ENCODE data around the gene CORO1C.
"Not testable (repeated sequence)": the region's sequence is repeated elsewhere in the genome, so short reads cannot be mapped to it uniquely, and the experiment has no call there.

The CORO1C gene

GRCh38 chr12:108738170-108738569 lies 6.9 kb upstream of the CORO1C start:
- no peaks in the 10 kb centered on the region for H3K4me1 ChIP-seq (ENCODE audit: insufficient read depth, low read length)
- ATAC-seq (ENCODE audit: insufficient read depth, low read depth) (no peak), DNase-seq (no peak)
- H3K9ac ChIP-seq (ENCODE audit: low read depth, low read length), result no peak overlapping the region
- H2AFZ ChIP-seq (ENCODE audit: low read depth, low read length), result no peak overlapping the region
- H3K79me2 ChIP-seq (ENCODE audit: insufficient read depth, low read length), result no peaks in the 10 kb centered on the region
- H3K36me3 ChIP-seq (ENCODE audit: insufficient read depth, low read length), result no peaks in the 10 kb centered on the region
- H3K27ac ChIP-seq (ENCODE audit: low read length), result no peak overlapping the region
- H3K9me3 ChIP-seq (ENCODE audit: insufficient read depth, low read length, severe bottlenecking), result no peaks in the 10 kb centered on the region
- H3K4me2 ChIP-seq (ENCODE audit: insufficient read depth, low read length), result no peak overlapping the region
- no peaks in the 10 kb centered on the region for H4K20me1 ChIP-seq (ENCODE audit: insufficient read depth, low read length)
- no peaks in the 10 kb centered on the region for H3K27me3 ChIP-seq (ENCODE audit: insufficient read depth, low read length, poor library complexity)
- TF ChIP-seq CTCF (IDR thresholded peaks at IDR 0.05; ENCODE audit: borderline replicate concordance, extremely low read depth, low read length, poor library complexity, severe bottlenecking) (no peak), EZH2 (IDR thresholded peaks at IDR 0.05; ENCODE audit: borderline replicate concordance, low read depth, low read length, severe bottlenecking) (no peak)
- no peak overlapping the region for H3K4me3 ChIP-seq (ENCODE audit: low read depth in 1 of 2, low read length in 2 of 2)

GRCh38 chr12:108735855-108736254 lies 4.5 kb upstream of the CORO1C start:
- no peak overlapping the region for H3K9ac ChIP-seq (ENCODE audit: low read depth, low read length)
- no peaks in the 10 kb centered on the region for H3K9me3 ChIP-seq (ENCODE audit: insufficient read depth, low read length, severe bottlenecking)
- no peaks in the 10 kb centered on the region for H3K27me3 ChIP-seq (ENCODE audit: insufficient read depth, low read length, poor library complexity)
- H4K20me1 ChIP-seq (ENCODE audit: insufficient read depth, low read length), result no peaks in the 10 kb centered on the region
- no peaks in the 10 kb centered on the region; the same call in 1 of the 2 replicates for H3K36me3 ChIP-seq (ENCODE audit: insufficient read depth, low read length)
- no peak overlapping the region for H2AFZ ChIP-seq (ENCODE audit: low read depth, low read length)
- no peak for DNase-seq
- TF ChIP-seq EZH2 (IDR thresholded peaks at IDR 0.05; ENCODE audit: borderline replicate concordance, low read depth, low read length, severe bottlenecking), result no peak
- no peak for TF ChIP-seq CTCF (IDR thresholded peaks at IDR 0.05; ENCODE audit: borderline replicate concordance, extremely low read depth, low read length, poor library complexity, severe bottlenecking)
- H3K4me2 ChIP-seq (ENCODE audit: insufficient read depth, low read length), result no peak overlapping the region
- peaks cover 2% of the 10 kb centered on the region for H3K79me2 ChIP-seq (ENCODE audit: insufficient read depth, low read length)
- ATAC-seq (ENCODE audit: insufficient read depth, low read depth), result no peak
- no peak overlapping the region for H3K4me3 ChIP-seq (ENCODE audit: low read depth in 1 of 2, low read length in 2 of 2)
- H3K4me1 ChIP-seq (ENCODE audit: insufficient read depth, low read length), result peaks cover 6% of the 10 kb centered on the region
- H3K27ac ChIP-seq (ENCODE audit: low read length), result no peak overlapping the region

- no peak overlapping the region for H3K9ac ChIP-seq (ENCODE audit: low read depth, low read length)
- H3K36me3 ChIP-seq (ENCODE audit: insufficient read depth, low read length), result no peaks in the 10 kb centered on the region; the same call in 1 of the 2 replicates
- H2AFZ ChIP-seq (ENCODE audit: low read depth, low read length), result no peak overlapping the region
- H3K4me2 ChIP-seq (ENCODE audit: insufficient read depth, low read length), result no peak overlapping the region
- DNase-seq (no peak), ATAC-seq (ENCODE audit: insufficient read depth, low read depth) (no peak)
- peaks cover 2% of the 10 kb centered on the region; the same call in 1 of the 2 replicates for H4K20me1 ChIP-seq (ENCODE audit: insufficient read depth, low read length)
- peaks cover 17% of the 10 kb centered on the region for H3K79me2 ChIP-seq (ENCODE audit: insufficient read depth, low read length)
- H3K4me1 ChIP-seq (ENCODE audit: insufficient read depth, low read length), result peaks cover 18% of the 10 kb centered on the region
- no peak overlapping the region for H3K27ac ChIP-seq (ENCODE audit: low read length)
- H3K4me3 ChIP-seq (ENCODE audit: low read depth in 1 of 2, low read length in 2 of 2), result no peak overlapping the region
- TF ChIP-seq CTCF (IDR thresholded peaks at IDR 0.05; ENCODE audit: borderline replicate concordance, extremely low read depth, low read length, poor library complexity, severe bottlenecking) (no peak), EZH2 (IDR thresholded peaks at IDR 0.05; ENCODE audit: borderline replicate concordance, low read depth, low read length, severe bottlenecking) (no peak)
- no peaks in the 10 kb centered on the region for H3K27me3 ChIP-seq (ENCODE audit: insufficient read depth, low read length, poor library complexity)
- no peaks in the 10 kb centered on the region for H3K9me3 ChIP-seq (ENCODE audit: insufficient read depth, low read length, severe bottlenecking)
These were observed 3.0 kb upstream of the CORO1C start for GRCh38 chr12:108734200-108734906.

GRCh38 chr12:108733230-108733531 lies 1.9 kb upstream of the CORO1C start:
- DNase-seq; H3K27me3 ChIP-seq (ENCODE audit: insufficient read depth, low read length, poor library complexity); H3K4me2 ChIP-seq (ENCODE audit: insufficient read depth, low read length); H4K20me1 ChIP-seq (ENCODE audit: insufficient read depth, low read length); H2AFZ ChIP-seq (ENCODE audit: low read depth, low read length); H3K36me3 ChIP-seq (ENCODE audit: insufficient read depth, low read length); H3K9me3 ChIP-seq (ENCODE audit: insufficient read depth, low read length, severe bottlenecking); H3K4me3 ChIP-seq (ENCODE audit: low read depth in 1 of 2, low read length in 2 of 2); H3K27ac ChIP-seq (ENCODE audit: low read length); H3K9ac ChIP-seq (ENCODE audit: low read depth, low read length); ATAC-seq (ENCODE audit: insufficient read depth, low read depth): not testable (repeated sequence)
- Histone ChIP-seq H3K4me1 (ENCODE audit: insufficient read depth, low read length) (peaks cover 29% of the 10 kb centered on the region), H3K79me2 (ENCODE audit: insufficient read depth, low read length) (peaks cover 29% of the 10 kb centered on the region)

Measured in DND-41 (cell line).